CD4-positive, alpha-beta T cell treated with Interleukin-4 for 4 hours (primary cell): ENCODE results near the gene DARS2.

Experiments used
- DNase-seq: peaks from one replicate; pipeline ENCODE4 v3.0.0-alpha.2; 2020

Gene DARS2

GRCh38 chr1:173888749-173889148 lies 64.3 kb downstream of the DARS2 start:
- no peak for DNase-seq

GRCh38 chr1:173889885-173890284 lies 65.4 kb downstream of the DARS2 start:
- no peak for DNase-seq

DNA sequence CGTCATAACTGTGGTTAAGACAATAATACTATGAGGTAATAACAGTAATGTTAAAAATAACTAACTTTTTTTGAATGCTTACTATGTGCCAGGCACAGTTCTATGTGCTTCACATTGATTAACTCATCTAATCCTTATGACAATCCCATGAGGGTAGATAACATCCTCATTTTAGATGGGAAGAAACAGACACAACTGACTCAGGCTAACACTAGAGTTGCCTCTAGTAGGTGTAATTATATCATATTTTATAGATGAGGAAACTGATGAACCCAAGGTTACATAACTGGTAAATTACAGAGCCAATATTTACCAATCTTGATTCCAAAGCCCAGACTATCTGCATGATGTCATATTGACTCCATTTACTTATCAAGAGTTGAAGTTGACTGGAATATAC lies 69.1 kb downstream of the DARS2 start:
- DNase-seq: no peak

- DNase-seq: no peak
Observed at GRCh38 chr1:173894189-173894588, 69.7 kb downstream of the DARS2 start.

DNA sequence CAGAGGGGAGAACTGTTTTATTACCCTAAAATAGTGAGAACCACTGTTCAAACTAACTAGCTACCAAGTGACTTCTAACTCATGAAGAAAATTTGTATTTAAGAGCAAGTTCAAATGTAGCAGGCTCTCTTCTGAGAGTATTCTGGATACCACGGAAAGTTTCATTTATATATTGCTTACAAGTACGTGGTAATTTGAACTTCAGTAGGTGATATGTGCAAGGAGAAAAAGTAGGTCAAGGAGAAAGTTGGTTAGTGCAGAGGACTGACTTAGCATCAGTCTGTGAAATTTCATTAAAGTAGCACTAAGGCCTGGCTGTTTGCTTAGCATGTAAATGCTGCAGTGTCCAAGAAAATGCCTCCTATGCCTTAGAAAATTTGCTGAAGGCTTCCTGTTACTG lies 76.0 kb downstream of the DARS2 start:
- no peak for DNase-seq

GRCh38 chr1:173900992-173901391 lies 76.5 kb downstream of the DARS2 start:
- DNase-seq: no peak

- DNase-seq: no peak
Observed at GRCh38 chr1:173903827-173904531, 79.5 kb downstream of the DARS2 start.
